ENCODE data around the gene ALAD. TPM values are rescaled to one million over a fixed set of nuclear protein-coding genes. Genes with fewer than 3 reads are reported as not detected.
A peak's percentile ranks its signal among the peaks of the same experiment; 100 is the strongest.
"Not testable (repeated sequence)": the region's sequence is repeated elsewhere in the genome, so short reads cannot be mapped to it uniquely, and the experiment has no call there.

ALAD gene
- 6.8 TPM for total RNA-seq

- Histone ChIP-seq H3K27me3 (ENCODE audit: insufficient read depth, low read length) (no peaks in the 10 kb centered on the region), H3K4me1 (ENCODE audit: insufficient read depth, low read length) (peaks cover 61% of the 10 kb centered on the region), H3K4me3 (ENCODE audit: low read length) (peak within 1 kb of the TSS; percentile 78), H3K9me3 (ENCODE audit: low read depth, low read length) (no peaks in the 10 kb centered on the region)
Observed at GRCh38 chr9:113401027-113401792, at the start of gene ALAD. ALAD (minus strand) TSS chr9:113401284; CDS start chr9:113393559, 7,725 bp downstream.

DNA sequence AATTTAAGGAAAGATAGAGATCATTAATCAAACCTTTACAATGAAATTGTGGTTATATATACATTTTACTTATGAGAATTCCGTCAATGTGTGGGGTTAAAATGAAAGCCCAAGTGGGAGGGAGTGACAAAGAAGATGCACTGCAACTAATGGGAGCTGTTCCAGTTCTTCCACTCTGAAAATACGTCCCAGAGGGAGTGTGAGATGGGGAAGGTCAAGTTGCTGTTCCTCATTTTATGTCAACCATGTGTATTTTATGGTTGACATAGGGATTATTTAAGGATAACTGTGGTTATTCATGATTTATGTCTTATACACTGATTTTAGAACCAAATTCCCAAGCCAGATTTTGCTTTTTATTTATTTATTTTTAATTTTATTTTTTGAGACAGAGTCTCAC lies 48.3 kb upstream of the ALAD start:
- no peaks in the 10 kb centered on the region for H3K27me3 ChIP-seq (ENCODE audit: insufficient read depth, low read length)
- H3K4me3 ChIP-seq (ENCODE audit: low read length), result no peak overlapping the region
- no peaks in the 10 kb centered on the region for H3K9me3 ChIP-seq (ENCODE audit: low read depth, low read length)

GRCh38 chr9:113446323-113446740 lies 45.2 kb upstream of the ALAD start:
- Histone ChIP-seq H3K4me1 (ENCODE audit: insufficient read depth, low read length) (no peaks in the 10 kb centered on the region), H3K4me3 (ENCODE audit: low read length) (no peak overlapping the region), H3K27me3 (ENCODE audit: insufficient read depth, low read length) (no peaks in the 10 kb centered on the region)

More for the DNA sequence above, 48.3 kb upstream of the ALAD start:
- no peaks in the 10 kb centered on the region for H3K4me1 ChIP-seq (ENCODE audit: insufficient read depth, low read length)

DNA sequence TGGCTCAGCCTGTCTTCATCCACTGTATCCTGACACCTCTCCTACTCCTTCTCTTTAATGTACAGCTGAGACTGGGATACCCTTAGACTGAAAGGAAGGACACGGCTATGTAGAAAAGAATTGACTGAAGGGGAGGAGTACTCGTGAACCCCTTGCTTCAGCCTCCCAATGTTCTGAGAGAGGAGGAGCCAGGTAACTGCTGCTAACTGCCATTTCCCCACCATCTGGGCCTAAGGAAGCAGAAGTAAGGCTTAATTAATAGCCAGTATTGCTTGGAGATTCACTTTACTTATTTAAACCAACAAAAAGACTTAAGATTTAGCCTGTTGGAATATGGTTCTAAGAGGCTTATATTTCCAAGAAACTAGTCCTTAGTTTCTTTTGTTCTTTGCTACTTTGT lies 43.7 kb upstream of the ALAD start:
- no peaks in the 10 kb centered on the region for H3K27me3 ChIP-seq (ENCODE audit: insufficient read depth, low read length)
- no peaks in the 10 kb centered on the region for H3K9me3 ChIP-seq (ENCODE audit: low read depth, low read length)
- no peak overlapping the region for H3K4me3 ChIP-seq (ENCODE audit: low read length)
- no peaks in the 10 kb centered on the region for H3K4me1 ChIP-seq (ENCODE audit: insufficient read depth, low read length)

More at GRCh38 chr9:113446323-113446740, 45.2 kb upstream of the ALAD start:
- H3K9me3 ChIP-seq (ENCODE audit: low read depth, low read length), result no peaks in the 10 kb centered on the region

GRCh38 chr9:113437716-113438115 lies 36.6 kb upstream of the ALAD start:
- H3K9me3 ChIP-seq (ENCODE audit: low read depth, low read length); H3K27me3 ChIP-seq (ENCODE audit: insufficient read depth, low read length); H3K4me3 ChIP-seq (ENCODE audit: low read length); H3K4me1 ChIP-seq (ENCODE audit: insufficient read depth, low read length): not testable (repeated sequence)

- Histone ChIP-seq H3K9me3 (ENCODE audit: low read depth, low read length) (no peaks in the 10 kb centered on the region), H3K4me1 (ENCODE audit: insufficient read depth, low read length) (no peaks in the 10 kb centered on the region), H3K27me3 (ENCODE audit: insufficient read depth, low read length) (no peaks in the 10 kb centered on the region), H3K4me3 (ENCODE audit: low read length) (no peak overlapping the region)
Observed at GRCh38 chr9:113436728-113437515, 35.8 kb upstream of the ALAD start.

DNA sequence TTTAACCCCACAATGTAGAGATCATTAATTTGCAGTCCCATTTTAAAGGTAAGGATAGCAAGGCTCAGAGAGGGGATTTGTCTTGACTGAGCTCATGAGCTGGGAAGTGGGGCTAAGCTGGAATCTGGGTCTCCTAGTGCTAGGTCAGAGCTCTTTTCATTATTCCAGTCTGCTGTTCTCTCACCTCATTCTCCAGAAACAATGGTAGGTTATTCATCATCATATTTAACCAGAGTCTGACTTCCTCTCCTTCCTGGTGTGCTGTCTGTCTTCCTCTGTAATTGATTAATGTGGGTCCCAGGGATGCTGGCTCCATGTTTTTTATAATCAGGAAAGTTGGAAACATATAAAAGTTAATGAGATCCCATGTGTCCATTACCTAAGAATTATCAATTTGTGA lies 30.1 kb upstream of the ALAD start:
- Histone ChIP-seq H3K4me1 (ENCODE audit: insufficient read depth, low read length) (peaks cover 5% of the 10 kb centered on the region), H3K4me3 (ENCODE audit: low read length) (no peak overlapping the region), H3K9me3 (ENCODE audit: low read depth, low read length) (no peaks in the 10 kb centered on the region), H3K27me3 (ENCODE audit: insufficient read depth, low read length) (no peaks in the 10 kb centered on the region)

DNA sequence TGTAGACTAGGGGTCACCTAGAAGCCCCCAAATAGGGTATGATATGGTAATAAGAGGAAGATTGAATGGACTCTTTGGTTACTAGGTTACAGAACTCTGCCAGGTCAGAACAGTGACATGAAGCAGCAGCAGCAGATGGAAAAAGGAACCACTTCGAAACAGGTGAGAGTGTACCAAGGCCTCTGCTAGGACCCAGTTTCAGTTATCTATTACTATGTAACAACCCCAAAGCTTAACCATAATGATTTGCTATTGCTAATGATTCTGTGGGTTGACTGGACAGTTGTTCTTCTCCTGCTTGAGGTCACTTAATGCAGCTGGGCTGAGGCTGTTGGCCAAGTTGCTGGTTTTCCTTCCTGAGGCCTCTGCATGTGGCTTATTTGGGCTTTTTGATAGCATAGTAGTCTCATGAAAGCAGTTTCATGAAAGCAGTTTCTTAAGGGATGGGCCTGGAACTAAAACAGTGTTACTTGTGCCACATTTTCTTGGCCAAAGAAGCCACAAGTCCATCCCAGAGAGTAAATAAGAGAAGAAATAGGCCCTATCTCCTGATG lies 27.1 kb upstream of the ALAD start:
- no peaks in the 10 kb centered on the region for H3K9me3 ChIP-seq (ENCODE audit: low read depth, low read length)
- peaks cover 9% of the 10 kb centered on the region for H3K4me1 ChIP-seq (ENCODE audit: insufficient read depth, low read length)
- H3K27me3 ChIP-seq (ENCODE audit: insufficient read depth, low read length), result no peaks in the 10 kb centered on the region
- H3K4me3 ChIP-seq (ENCODE audit: low read length), result no peak overlapping the region

- H3K4me1 ChIP-seq (ENCODE audit: insufficient read depth, low read length), result peaks cover 9% of the 10 kb centered on the region
- no peaks in the 10 kb centered on the region for H3K9me3 ChIP-seq (ENCODE audit: low read depth, low read length)
- H3K27me3 ChIP-seq (ENCODE audit: insufficient read depth, low read length), result no peaks in the 10 kb centered on the region
- H3K4me3 ChIP-seq (ENCODE audit: low read length), result no peak overlapping the region
Observed at GRCh38 chr9:113427629-113428028, 26.5 kb upstream of the ALAD start.

GRCh38 chr9:113426701-113427100 lies 25.6 kb upstream of the ALAD start:
- Histone ChIP-seq H3K4me3 (ENCODE audit: low read length) (no peak overlapping the region), H3K4me1 (ENCODE audit: insufficient read depth, low read length) (peaks cover 9% of the 10 kb centered on the region), H3K27me3 (ENCODE audit: insufficient read depth, low read length) (no peaks in the 10 kb centered on the region), H3K9me3 (ENCODE audit: low read depth, low read length) (no peaks in the 10 kb centered on the region)

DNA sequence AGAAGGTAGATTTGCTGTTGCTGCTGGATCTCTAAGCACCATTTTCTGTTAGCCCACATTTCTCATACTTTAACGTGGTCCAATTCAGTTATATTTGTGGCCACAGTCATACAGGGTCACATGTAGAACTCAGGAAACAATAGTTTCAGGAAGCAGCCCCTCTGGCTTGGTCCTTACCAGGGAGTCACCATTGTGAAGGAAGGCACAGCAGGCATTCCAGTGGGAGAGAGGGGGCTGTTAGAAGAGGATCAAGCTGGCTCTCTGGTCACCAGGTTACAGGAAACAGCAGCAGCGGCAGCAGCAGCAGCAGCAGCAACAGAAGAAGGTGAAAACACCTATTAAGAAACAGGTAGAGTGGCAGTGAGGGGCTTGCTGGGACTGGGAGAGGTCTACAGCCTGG lies 24.0 kb upstream of the ALAD start:
- no peaks in the 10 kb centered on the region for H3K9me3 ChIP-seq (ENCODE audit: low read depth, low read length)
- peaks cover 9% of the 10 kb centered on the region for H3K4me1 ChIP-seq (ENCODE audit: insufficient read depth, low read length)
- H3K4me3 ChIP-seq (ENCODE audit: low read length), result no peak overlapping the region
- no peaks in the 10 kb centered on the region for H3K27me3 ChIP-seq (ENCODE audit: insufficient read depth, low read length)

- peaks cover 12% of the 10 kb centered on the region for H3K4me1 ChIP-seq (ENCODE audit: insufficient read depth, low read length)
- H3K4me3 ChIP-seq (ENCODE audit: low read length), result no peak overlapping the region
- H3K9me3 ChIP-seq (ENCODE audit: low read depth, low read length), result no peaks in the 10 kb centered on the region
- no peaks in the 10 kb centered on the region for H3K27me3 ChIP-seq (ENCODE audit: insufficient read depth, low read length)
Observed at GRCh38 chr9:113421726-113422125, 20.6 kb upstream of the ALAD start.

DNA sequence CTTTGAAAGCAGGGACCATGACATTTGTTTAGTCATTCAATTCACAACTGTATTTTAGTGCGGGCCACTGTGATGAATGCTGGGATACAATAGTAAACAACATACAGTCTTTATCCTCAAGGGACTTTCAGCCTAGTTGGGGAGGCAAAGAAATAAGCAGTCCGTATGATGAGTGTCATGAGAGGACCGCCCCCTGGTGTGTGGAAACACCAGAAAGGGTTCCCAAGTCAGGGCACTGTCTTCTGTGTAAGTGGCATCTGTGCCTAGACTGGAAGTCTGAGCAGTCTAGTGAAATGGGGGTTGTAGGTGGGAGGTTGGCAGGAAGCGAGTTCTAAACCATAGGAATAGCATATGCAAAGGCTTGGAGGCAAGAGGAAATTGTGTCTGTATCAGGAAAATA lies 16.3 kb upstream of the ALAD start:
- no peaks in the 10 kb centered on the region for H3K27me3 ChIP-seq (ENCODE audit: insufficient read depth, low read length)
- no peak overlapping the region for H3K4me3 ChIP-seq (ENCODE audit: low read length)
- no peaks in the 10 kb centered on the region for H3K9me3 ChIP-seq (ENCODE audit: low read depth, low read length)
- H3K4me1 ChIP-seq (ENCODE audit: insufficient read depth, low read length), result peaks cover 19% of the 10 kb centered on the region

DNA sequence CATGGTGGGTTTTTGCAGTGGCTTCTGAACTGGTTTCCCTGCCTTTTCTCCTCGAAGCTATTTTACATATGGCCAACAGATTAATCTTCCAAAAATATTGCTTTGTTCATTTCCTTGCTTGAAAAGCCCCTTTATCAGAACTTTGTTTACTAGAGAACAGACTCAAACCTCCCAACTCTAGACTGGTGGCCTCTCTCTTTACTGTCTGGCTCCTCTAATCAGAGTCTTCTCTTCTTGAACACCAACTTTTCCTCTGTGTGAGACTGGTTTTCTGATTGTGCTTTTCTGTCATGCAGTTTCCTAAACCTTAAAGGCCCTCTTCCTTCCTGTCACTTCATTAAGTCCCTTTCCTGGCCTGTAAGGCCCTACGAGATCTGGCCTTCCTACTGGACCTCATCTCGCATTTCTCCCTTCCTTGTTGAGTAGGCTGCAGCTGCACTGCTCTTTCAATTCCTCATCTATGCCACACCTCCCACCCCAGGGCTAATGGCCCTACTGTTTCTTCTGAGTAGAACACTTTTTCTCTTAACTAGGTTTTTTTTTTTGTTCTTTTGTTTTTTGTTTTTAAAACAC lies 15.2 kb upstream of the ALAD start:
- Histone ChIP-seq H3K27me3 (ENCODE audit: insufficient read depth, low read length) (no peaks in the 10 kb centered on the region), H3K4me1 (ENCODE audit: insufficient read depth, low read length) (peaks cover 25% of the 10 kb centered on the region), H3K4me3 (ENCODE audit: low read length) (no peak overlapping the region)

DNA sequence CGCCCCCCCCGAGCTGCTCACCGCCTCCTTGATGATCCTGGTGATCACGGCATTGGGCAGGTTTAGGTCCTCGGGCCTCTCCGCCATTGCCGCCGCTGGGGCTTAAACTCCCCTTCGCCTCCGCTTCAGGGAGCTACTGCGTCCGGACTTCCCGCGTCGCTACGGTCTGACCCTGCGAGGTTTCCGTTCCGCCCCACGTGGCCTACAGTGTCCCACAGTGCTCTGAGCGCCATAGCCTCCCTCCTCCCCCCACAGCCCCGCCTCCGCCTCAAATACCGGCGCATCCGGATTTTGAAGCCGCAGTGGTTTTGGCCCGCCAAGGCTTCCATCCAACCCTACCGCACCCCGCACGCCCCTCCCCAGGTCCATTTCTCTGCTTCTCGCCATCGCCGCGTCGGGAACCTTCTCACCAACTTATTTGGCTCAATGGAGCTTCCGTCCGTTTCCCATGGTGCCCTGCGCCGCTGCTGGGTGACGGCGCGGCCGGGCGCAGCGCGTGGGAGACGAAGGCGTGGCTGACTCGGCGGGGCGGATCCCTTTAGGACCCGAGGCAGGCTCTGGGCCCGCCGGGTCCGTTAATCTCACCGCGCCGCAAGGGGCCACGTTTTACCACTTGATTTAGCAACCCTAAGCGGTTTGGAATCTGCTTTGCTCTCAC lies 9.3 kb upstream of the ALAD start, which contains the start of the genes C9orf43 and POLE3:
Gene C9orf43 (plus strand): TSS at position 541 of the 658 bp plus-strand sequence. CDS start 2,747 bp downstream, outside the sequence.
Gene POLE3 (minus strand): TSS at position 469 of the 658 bp plus-strand sequence. CDS start 382 bp downstream, at position 87.
- H3K27me3 ChIP-seq (ENCODE audit: insufficient read depth, low read length), result no peaks in the 10 kb centered on the region
- no peaks in the 10 kb centered on the region for H3K9me3 ChIP-seq (ENCODE audit: low read depth, low read length)
- H3K4me3 ChIP-seq (ENCODE audit: low read length), result peak within 1 kb of the TSS; percentile 69
- H3K4me1 ChIP-seq (ENCODE audit: insufficient read depth, low read length), result peaks cover 40% of the 10 kb centered on the region

More for the DNA sequence above, 15.2 kb upstream of the ALAD start:
- H3K9me3 ChIP-seq (ENCODE audit: low read depth, low read length), result no peaks in the 10 kb centered on the region

All from mononuclear cell (primary cell).